Measurements from ENCODE around the gene TENT4B.

DNA sequence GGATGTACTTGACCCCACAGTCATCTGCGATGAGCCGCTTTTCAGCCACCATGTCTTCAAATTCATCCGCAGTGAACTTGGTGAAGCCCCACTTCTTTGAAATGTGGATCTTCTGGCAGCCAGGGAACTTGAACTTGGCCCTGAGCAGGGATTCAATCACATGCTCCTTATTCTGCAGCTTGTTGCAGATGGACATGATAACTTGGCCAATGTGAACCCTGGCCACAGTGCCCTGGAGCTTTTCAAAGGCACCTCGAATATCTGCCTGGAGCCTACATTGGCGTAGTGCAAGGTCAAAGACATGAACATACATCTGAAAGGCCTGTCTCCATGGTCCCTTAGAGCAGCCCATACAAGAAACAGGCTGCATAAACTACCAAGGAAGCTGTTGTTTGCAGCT is 1.8 kb upstream of the TENT4B start:
- TF ChIP-seq, protein P1, sequence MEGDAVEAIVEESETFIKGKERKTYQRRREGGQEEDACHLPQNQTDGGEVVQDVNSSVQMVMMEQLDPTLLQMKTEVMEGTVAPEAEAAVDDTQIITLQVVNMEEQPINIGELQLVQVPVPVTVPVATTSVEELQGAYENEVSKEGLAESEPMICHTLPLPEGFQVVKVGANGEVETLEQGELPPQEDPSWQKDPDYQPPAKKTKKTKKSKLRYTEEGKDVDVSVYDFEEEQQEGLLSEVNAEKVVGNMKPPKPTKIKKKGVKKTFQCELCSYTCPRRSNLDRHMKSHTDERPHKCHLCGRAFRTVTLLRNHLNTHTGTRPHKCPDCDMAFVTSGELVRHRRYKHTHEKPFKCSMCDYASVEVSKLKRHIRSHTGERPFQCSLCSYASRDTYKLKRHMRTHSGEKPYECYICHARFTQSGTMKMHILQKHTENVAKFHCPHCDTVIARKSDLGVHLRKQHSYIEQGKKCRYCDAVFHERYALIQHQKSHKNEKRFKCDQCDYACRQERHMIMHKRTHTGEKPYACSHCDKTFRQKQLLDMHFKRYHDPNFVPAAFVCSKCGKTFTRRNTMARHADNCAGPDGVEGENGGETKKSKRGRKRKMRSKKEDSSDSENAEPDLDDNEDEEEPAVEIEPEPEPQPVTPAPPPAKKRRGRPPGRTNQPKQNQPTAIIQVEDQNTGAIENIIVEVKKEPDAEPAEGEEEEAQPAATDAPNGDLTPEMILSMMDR (IDR thresholded peaks at IDR 0.05; ENCODE audit: poor library complexity): no peak
- TF ChIP-seq EZH2 (IDR thresholded peaks at IDR 0.05; ENCODE audit: borderline replicate concordance): no peak

Data from hepatocyte (in vitro differentiated cells).